Activated T-helper 1 cell treated with anti-CD3 and anti-CD28 coated beads, Interleukin-2, amount 50 U/mL, for 16 hours (primary cell): ENCODE measurements around the gene LSM14B.

ENCODE experiments used
- DNase-seq, 2 donors: peaks; one replicate each; pipeline ENCODE4 v3.0.0-alpha.2; 2020; ENCODE audit warnings: low read depth in 1 of 2, low spot score in 1 of 2

LSM14B gene

DNA sequence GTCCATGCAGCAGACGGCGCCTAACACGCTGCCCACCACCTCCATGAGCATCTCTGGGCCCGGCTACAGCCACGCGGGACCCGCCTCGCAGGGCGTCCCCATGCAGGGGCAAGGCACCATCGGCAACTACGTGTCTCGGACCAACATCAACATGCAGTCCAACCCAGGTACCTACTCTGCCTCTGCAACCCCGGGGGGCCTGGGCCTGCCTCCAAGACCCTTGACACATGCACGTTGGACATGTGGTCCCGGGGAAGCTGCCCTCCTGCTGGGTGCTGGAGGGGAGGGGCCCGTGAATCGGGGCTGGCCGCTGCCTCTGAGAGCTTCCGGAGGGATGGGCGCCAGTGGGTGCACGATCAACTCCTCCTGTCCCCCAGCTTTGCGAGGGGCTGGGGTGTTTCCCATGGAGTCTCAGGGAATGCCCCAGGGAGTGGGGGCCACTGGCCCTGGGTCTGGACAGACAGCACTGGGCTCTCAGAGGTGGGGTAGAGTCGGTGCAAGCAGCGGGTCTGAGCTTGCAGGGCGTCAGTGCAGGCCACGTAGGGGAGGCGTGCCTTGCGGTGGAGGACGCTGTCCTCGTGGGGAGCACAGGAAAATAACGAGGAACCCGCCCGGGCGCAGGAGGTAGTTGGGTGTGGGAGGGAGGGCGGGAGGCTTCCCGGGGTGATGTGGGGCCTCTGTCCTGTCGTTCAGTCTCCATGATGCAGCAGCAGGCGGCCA is 40.6 kb downstream of the LSM14B start:
- DNase-seq = no peak

DNA sequence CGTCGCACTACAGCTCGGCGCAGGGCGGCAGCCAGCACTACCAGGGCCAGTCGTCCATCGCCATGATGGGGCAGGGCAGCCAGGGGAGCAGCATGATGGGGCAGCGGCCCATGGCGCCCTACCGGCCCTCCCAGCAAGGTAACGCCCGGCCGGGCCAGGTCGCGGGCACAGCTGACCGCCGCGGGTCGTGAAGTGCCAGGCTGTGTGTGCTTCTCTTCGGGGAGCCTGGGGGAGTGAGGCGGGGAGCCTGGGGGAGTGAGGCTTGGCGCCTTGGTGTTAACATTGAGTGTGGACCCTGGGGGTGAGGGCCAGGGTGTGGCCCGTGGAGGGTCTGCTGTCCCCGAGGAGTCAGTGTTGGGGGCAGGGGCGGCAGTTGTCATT is 41.2 kb downstream of the LSM14B start:
- no peak for DNase-seq

DNA sequence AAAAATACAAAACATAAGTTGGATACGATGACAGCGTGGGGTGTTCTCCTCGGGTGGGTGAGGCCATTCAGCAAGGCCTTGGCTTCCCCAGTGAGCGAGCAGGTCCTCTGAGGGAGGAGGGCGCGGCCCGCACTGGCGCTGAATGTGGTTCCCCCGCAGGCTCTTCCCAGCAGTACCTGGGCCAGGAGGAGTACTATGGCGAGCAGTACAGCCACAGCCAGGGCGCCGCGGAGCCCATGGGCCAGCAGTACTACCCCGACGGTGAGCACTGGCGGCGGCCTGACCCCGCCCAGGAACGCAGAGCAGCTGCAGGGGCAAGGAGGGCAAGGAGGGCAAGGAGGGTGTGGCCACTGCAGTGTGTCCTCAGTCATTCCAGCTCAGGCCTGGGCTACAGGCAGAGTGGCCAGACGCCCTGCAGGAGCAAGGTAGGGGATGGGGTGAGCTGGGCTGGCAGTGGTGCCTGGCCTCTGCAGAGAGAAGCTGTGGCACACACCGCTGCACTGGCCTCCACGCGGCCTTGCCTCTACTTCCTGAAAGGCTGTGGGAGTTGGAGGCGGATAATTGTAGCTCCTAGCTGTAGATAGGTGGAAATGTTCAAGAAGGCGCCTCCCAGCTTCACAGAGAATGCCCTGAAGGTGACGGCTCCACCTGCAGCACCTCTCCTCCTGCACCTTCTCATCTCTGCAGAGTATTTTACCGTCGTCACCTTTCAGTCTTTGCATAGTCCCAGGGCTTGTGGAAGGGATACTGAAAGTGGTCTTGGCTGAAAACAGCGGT is 41.9 kb downstream of the LSM14B start:
- DNase-seq = no peak

DNA sequence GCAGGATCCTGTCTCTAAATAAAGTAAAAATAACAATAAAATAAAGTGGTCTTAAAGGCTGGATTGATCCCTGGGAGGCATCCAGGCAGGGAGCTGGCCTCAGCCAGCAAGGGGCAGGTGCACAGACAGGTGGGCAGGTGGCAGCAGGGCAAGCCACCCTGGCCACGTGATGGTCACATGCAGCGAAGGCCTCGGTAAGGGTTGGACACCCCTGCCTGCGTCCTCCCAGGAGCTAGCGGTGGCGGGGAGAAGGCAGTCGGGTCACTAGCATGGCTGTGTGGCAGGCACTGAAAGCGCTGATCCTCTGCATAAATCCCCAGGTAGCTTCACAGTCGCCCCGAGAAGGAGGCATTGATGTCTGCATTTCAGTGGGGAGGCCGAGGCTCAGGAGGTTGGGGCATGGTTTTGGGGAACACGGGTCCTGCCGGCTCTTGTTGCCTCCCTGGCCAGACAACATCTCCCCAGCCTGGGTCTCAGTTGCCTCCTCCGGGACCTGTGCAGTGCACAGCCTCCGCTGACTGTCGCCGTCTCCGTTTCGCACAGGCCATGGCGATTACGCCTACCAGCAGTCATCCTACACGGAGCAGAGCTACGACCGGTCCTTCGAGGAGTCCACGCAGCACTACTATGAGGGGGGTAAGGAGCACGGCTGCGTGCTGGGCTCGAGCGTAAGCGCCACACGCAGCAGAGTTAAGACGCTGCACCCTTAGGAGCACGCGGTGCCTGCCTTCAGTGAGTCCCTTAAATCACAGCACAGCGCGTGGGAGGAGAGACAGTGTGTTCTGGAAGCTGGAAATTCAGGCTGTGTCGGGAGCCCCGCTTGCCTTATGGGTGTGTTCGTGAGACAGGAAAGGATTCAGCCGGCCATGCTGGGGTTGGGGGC is 42.8 kb downstream of the LSM14B start:
- no peak for DNase-seq

DNA sequence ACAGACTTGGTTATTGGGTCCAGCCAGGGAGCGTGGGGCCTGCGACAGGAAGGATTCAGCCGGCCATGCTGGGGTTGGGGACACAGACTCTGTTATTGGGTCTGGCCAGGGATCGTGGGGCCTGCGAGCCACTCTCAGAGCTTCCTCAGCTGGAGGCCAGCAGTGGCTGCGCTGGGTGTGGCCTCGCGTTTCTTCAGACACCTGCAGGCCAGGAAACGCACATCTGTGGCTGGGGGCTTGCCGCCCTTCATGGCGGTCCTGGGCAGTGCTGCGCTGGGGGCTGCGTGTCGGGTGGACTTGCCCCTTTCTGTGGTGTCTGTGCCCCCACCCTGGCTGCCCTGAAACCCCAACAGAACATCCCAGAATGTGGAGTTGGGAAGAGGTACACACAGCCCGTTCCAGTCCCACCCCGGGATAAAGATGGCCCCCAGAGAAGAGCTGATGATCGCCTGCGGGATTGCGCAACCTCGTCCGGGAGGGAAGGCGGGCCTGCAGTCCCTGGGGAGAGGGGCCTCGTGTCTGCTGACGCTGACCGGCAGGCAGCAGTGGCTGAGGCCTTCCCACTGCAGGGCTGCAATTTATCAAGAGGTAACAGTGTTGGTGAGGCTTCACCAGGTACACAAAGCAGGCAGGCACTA is 43.6 kb downstream of the LSM14B start:
- no peak for DNase-seq

DNA sequence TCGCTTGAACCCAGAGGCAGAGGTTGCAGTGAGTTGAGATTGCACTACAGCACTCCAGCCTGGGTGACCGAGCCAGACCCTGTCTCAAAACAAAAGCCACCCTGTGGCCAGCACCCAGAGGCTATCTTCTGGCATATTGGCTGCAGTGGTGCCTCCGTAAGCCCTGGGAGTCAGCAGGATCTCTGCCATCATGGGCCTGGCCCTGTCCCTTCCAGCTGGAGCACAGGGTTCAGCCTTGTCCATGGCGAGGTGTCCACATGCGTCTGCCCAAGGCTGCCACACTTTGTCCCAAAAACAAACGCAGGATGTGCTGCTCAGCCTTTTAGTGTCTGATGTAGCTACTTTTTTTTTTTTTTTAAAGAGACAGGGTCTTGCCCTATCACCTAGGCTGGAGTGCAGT is 45.2 kb downstream of the LSM14B start:
- DNase-seq = no peak

DNA sequence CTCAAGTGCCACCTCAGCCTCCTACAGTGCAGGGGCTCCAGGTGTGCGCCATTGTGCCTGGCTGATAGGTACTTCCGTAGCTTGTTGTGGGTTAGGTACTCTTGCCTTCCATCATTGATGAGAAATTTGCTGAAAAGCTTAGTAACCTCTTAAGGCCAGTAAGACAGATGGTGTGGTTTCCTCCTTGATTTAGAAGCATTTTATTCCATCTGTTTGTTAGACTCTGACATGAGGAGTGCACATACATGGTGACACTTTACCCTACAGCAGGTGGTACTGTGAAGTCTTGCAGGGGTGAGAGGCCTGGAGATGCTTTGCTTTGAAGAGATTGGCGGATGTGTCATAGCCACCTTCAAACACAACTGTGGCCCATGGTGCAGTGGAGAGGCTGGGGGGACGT is 45.8 kb downstream of the LSM14B start:
- DNase-seq = no peak

DNA sequence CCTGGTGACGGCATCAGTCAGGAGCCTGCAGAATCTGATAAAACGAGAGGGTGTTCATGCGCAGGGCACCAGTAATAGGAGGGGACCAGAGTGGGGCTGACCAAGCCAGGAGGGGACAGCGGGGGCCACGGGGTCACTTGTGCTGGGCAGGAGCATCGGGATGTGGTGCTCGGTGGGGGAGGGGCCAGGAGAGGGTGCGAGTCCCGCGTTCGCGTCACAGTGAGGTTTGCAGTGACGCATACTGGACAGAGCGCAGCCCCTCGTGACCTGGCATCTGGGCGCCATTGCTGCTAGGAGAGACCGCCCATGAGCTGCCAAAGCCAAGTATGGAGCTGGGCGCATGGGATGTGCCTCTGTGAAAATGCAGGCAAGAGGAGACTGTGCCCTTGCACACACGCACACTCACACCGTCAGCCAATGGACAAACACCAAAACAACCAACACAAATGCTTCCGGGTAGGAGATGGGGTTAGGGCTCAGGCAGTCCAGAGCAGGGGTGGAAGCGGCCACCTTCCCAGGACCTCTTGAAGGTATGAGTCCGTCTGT is 46.7 kb downstream of the LSM14B start:
- no peak for DNase-seq

DNA sequence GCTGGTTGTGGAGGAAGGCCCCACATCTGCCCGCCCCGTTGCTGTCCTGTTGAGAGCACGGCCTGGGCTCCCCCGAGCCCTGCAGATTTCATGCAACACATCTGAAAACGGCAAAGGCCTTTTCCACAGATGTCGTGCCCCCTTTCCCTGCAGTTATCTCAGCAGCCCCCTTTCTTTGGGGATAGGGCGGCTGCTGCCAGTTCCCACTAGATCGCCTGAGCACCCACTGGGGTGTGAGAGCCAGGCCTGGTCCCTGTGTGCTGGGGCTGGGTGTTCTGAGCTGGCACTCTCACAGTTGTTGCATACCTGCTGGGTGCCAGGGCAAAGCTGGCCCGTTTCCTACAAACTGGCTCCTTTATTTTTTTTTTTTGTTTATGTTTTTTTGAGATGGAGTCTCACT is 48.3 kb downstream of the LSM14B start:
- no peak for DNase-seq

DNA sequence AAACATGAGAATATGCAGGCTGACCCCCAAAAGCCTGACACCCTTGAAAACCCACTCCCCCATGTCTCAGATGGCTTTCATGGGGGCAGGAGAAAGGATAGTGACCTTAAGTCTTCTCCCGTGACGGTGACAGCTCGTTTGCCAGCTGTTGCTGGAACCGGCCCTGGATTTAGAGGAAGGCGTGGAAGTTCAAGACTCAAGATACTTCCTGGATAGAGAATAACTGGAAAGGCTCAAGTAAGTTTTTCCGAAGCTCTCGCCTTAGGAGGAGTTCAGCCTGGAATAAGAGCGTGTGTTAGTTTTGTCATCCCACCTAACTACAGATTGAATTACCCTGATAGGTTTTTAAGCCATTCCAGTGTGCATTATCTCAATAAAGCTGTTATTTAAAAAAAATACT is 49.0 kb downstream of the LSM14B start:
- no peak for DNase-seq

DNA sequence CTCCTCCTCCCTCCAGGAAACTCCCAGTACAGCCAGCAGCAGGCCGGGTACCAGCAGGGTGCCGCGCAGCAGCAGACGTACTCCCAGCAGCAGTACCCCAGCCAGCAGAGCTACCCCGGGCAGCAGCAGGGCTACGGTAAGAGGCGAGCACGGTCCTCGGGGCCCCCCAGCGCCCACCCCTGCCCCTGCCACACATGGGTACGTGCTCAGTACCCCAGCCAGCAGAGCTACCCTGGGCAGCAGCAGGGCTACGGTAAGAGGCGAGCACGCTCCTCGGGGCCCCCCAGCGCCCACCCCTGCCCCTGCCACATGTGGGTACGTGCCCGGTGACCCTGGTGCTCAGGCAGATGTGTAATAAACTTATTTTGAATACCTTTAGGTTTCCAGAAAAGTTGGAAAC is 50.4 kb downstream of the LSM14B start:
- no peak for DNase-seq

DNA sequence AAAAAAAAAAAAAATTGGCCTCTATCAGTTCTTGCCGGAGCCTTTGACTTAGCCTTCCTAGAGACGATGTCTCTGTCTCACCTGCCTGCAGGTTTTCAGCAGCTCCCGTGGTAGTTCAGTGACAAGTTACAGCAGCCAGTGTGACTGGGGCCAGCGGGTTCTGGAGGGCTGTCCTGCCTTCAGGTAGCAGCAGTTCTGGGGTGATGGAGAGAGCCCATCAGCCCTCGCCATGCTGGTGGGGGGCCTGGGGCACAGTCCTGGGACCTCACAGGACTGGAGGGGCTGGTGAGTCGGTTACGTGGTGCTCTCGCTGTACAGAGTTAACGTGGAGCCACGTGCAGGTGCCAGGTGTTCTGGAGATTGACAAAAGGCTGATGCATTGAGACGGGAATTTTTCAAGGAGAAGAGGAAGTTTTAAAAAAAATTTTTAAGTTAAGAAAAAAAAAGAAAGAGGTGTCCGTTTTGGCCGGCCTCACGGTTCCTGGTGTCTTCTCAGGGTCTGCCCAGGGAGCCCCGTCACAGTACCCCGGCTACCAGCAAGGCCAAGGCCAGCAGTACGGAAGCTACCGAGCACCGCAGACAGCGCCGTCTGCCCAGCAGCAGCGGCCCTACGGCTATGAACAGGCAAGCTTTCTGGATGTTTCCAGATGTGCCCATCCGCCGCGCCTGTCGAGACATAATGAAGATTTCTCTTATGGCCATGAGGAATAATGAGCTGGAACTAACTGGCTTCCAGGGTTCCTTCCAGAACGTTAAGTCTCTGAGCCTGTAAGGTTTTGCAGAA is 51.9 kb downstream of the LSM14B start:
- DNase-seq = no peak

DNA sequence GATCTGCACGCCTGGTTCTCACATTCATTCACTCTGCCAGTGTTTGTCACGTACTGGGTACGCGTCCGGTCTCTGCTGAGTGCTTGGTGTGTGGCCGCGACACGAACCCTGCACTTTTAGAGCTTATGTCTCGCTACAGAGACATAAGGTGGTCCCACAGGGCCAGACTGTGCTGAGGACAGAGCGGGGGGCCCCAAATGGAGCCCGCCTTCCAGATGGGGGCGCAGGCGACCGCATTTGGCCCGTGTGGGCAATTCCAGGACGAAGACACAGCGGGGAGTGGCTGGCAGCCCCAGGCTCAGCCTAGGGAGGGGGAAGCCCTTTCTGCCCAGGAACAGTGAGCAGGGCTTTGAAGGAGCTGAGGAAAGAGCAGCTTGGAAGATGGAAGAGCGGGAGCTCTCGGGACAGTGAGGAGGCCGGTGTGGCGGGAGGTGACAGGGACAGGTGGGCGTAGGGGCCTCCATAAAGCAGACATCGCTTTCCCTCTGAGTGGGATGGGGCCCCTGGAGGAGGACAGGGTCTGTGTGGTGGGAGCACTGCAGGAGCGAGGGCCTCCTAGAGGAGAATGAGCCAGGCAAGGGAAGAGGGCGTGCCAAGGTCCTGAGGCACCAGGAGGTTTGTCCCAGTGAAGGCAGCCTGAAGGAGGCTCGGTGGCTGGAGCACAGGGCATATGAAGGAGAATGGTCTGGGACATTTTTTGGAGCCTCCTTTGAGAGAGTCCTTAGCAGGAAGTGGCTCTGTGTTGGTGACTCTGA is 52.8 kb downstream of the LSM14B start:
- DNase-seq = no peak

DNA sequence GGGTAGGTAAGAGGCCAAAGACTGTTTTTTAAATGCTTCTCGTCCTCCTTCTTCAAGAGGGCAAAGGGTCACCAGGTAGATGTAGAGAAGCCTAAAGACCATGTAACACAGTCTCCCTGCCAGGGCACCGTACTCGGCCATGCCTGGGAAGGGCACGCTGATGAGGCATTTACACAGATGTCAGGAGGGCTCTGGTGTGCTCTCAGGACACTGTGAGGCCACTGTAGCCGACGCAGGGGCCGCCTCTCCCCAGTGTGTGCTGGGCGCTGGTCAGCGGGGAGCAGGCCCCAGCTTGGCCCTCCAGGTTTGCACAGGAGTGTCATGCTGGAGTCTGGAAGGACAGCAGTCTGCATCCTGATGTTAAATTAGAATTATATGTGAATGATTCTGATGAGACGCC is 53.4 kb downstream of the LSM14B start:
- DNase-seq = no peak

DNA sequence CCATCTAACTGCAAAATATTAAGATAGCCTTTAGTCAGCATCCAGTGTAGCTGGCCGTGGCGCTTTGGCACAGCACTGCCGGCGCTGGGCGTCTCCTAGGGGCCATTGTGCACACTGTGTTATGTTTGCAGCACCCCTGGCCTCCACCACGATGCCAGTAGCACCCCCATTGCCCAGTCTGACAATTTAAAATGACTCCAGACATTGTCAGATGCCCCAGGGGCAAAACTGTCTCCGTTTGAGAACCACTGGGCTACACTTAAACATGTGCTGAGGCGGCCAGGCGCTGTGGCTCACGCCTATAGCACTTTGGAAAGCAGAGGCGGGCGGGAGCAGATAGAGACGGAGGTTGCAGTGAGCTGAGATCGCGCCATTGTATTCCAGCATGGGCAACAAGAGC is 54.6 kb downstream of the LSM14B start:
- no peak for DNase-seq

DNA sequence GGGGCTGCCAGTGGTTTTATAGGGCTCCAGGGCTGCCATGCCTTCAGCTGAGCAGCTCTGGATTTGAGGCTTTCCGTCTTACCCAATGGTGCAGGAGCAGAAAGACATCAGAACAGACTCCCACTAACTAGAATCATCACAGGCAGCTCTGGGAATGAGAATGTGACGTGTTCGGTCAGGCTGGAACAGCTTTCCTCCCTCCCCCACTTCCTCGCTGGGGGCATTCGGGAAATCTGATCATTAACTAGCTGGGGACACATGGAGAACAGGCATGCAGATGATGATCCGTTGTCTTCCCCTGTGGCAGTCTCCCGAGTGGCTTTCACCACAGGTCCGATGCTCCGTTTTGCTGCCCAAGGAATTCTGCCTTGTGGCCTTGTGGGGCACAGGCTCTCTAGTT is 55.0 kb downstream of the LSM14B start:
- no peak for DNase-seq

DNA sequence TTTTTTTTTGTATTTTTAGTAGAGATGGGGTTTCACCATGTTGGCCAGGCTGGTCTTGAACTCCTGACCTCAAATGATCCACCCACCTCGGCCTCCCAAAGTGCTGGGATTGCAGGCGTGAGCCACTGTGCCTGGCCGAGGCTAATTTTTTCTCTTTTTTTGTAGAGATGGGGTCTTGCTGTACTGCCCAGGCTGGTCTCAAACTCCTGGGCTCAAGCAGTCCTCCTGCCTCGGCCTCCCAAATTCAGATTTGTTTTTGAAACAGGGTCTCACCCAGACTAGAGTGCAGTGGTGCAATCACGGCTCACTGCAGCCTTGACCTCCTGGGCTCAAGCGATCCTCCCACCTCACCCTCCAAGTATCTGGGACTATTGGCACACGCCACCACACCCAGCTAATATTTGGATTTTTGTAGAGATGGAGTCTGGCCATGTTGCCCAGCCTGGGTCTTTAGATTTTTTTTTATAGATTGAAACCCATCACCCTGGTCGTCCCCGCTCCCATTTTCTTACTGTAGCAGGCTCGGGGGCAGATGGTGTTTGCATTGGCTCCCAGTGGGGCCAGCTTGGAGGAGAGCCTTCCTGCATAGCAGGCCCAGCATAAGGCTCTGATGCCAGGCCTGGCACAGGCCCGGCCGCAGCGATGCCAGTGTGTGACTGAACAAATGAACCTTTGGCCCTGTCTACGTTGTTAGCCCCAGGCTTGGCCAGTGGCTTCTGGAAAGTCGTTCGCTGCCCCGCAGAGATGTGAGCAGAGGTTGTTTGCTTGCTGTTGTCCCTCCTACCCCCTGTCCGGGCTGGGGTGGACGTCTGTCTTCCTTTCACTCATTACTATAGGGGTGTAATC is 56.3 kb downstream of the LSM14B start:
- DNase-seq = no peak

DNA sequence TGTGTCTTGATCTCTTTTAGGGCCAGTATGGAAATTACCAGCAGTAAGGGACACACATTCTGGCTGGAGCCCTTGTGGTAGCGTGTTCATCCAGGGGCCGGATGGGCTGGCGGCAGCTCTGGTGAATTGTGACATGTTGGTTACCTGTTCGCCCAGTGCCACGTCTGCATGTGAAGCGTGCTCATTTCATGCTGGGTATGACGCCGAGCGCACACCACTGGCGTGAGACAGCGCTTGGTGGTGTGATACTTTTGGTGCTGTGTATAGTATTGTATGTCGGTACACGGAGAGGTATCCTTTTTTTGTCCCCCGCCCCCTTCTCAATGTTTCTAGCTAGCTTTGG is 56.9 kb downstream of the LSM14B start:
- DNase-seq = no peak

DNA sequence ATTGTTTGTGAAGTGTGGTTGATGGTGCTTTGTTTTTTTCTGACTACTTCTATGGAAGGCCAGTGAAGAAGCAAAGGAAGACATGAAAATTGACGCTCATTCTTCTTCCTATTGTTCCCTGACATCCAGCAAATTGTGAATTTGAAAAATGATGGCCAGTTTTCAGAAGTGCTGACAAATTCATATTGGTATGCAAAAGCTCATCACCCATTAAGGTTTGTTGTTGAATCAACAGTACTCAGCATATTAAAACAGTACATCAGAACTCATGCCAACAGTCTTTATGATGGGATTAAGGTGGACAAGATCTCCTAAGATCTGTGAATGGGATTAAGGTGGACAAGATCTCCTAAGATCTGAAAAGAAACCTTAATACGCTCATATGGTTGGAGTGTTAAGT is 59.5 kb downstream of the LSM14B start:
- DNase-seq = no peak
